Activated CD4-positive, alpha-beta T cell treated with anti-CD3 and anti-CD28 coated beads for 36 hours (primary cell): ENCODE data around the gene SPATA31D4. TPM values are rescaled to one million over a fixed set of nuclear protein-coding genes. Genes with fewer than 3 reads are reported as not detected.
"Not testable (repeated sequence)": the region's sequence is repeated elsewhere in the genome, so short reads cannot be mapped to it uniquely, and the experiment has no call there.

Source experiments
- ATAC-seq: fragments of 200-7000 bp; cut with Tn5 transposase; one replicate; pipeline ENCODE4 v1.10.0; 2021; ENCODE audit warnings: mild to moderate bottlenecking, moderate library complexity
- CTCF ChIA-PET: fragments of 350-600 bp; sonication (Branson Sonifier 250); formaldehyde crosslinking; loops from one replicate; lab custom pipeline; 2021; ENCODE audit warnings: antibody characterized with exemption; lab: Charles Lee
- POLR2A ChIA-PET: fragments of 350-600 bp; sonication (Branson Sonifier 250); formaldehyde crosslinking; loops from one replicate; lab custom pipeline; 2021; ENCODE audit warnings: antibody characterized with exemption, inconsistent platforms; lab: Charles Lee
- DNase-seq: peaks from one replicate; pipeline ENCODE4 v3.0.0-alpha.2; 2020
- H3K27ac Mint-ChIP-seq: one replicate; pipeline ENCODE4 v1.8.0; 2021; ENCODE audit warnings: mixed read lengths
- H3K27me3 Mint-ChIP-seq: one replicate; pipeline ENCODE4 v1.8.0; 2021; ENCODE audit warnings: mixed read lengths
- H3K36me3 Mint-ChIP-seq: one replicate; pipeline ENCODE4 v1.8.0; 2021; ENCODE audit warnings: low read depth, mixed read lengths
- H3K4me1 Mint-ChIP-seq: one replicate; pipeline ENCODE4 v1.8.0; 2021; ENCODE audit warnings: mixed read lengths
- H3K4me3 Mint-ChIP-seq: one replicate; pipeline ENCODE4 v1.8.0; 2021; ENCODE audit warnings: mild to moderate bottlenecking, moderate library complexity, mixed read lengths
- H3K9me3 Mint-ChIP-seq: one replicate; pipeline ENCODE4 v1.8.0; 2021; ENCODE audit warnings: low read depth, mixed read lengths
- intact Hi-C, 2 experiments: fragments of 100-400 bp; cut with DNase I in 1 of 2; cut with micrococcal nuclease in 1 of 2; formaldehyde crosslinking; loops; one replicate each; pipeline versions ENCODE4 v1.14.2 to v1.15.1; 2022 to 2024; cut with DNase I, micrococcal nuclease
- total RNA-seq, 2 experiments: library from RNA; stranded (reverse); gene quantifications; one replicate each; pipeline ENCODE4 v1.2.3, GENCODE V29; 2021

SPATA31D4 gene
- not detected for total RNA-seq

GRCh38 chr9:81928305-81928704 is at the start of gene SPATA31D4:
Gene SPATA31D4, plus strand, starts transcription at chr9:81928428. Its CDS starts 86 bp downstream, at chr9:81928514.
- intact Hi-C loops, H3K27me3 Mint-ChIP-seq, ATAC-seq, H3K27ac Mint-ChIP-seq, H3K4me1 Mint-ChIP-seq, CTCF ChIA-PET, POLR2A ChIA-PET, H3K4me3 Mint-ChIP-seq, H3K36me3 Mint-ChIP-seq, DNase-seq, H3K9me3 Mint-ChIP-seq: not testable (repeated sequence)

DNA sequence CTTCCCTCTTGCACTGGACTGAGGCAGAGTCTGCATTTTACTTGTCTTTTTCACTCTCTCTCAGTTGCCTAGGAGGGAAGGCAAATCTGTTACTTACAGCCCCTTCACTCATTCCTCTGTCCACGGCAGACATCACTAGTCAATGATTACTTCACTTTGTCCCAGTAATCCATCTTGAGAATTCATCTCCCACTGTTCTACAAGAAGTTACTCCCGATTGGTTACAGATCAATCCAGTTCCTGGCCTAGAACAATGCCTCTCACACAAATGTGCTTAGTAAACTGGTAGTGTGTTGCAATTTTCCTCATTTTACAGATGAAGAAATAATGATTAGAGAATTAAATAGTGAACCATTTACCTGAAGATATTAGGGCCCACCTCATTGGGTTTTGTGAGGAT is 49.7 kb upstream of the SPATA31D4 start:
- Mint-ChIP-seq H3K9me3 (peaks cover 2% of the 10 kb centered on the region), H3K36me3 (no peaks in the 10 kb centered on the region), H3K4me1 (no peaks in the 10 kb centered on the region), H3K4me3 (no peak overlapping the region), H3K27ac (no peak overlapping the region), H3K27me3 (no peaks in the 10 kb centered on the region)
- ChIA-PET CTCF (no interaction called here), POLR2A (no interaction called here)
- DNase-seq (no peak), ATAC-seq (no peak)
- intact Hi-C loops, result no loop called here

DNA sequence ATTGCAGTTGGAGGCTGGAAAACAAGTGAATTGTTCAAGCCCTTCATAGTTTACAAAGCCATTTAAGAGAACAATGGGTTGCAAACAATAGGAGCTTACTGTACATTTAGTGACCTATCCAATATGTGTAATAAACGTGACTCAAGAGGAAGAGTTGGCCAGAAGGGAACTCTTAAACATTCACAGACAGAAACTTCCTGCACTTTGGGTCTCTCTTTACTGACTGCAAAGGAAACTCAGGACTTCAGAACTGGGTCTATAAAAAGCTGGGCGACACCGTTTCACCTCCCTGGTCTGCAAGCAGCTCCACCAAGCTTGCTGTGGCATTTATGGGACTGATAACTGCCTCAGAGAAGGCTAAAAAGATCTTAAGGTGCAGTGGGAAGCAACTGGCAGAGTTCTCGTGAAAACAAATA is 48.7 kb upstream of the SPATA31D4 start:
- CTCF ChIA-PET, result no interaction called here
- no peak for ATAC-seq
- intact Hi-C loops, result no loop called here
- peaks cover 2% of the 10 kb centered on the region for H3K9me3 Mint-ChIP-seq
- no peaks in the 10 kb centered on the region for H3K27me3 Mint-ChIP-seq
- no peak overlapping the region for H3K4me3 Mint-ChIP-seq
- no peak for DNase-seq
- H3K36me3 Mint-ChIP-seq, result no peaks in the 10 kb centered on the region
- H3K27ac Mint-ChIP-seq, result no peak overlapping the region
- POLR2A ChIA-PET, result no interaction called here
- H3K4me1 Mint-ChIP-seq, result no peaks in the 10 kb centered on the region

- H3K4me1 Mint-ChIP-seq, result no peaks in the 10 kb centered on the region
Observed at GRCh38 chr9:81885602-81886001, 42.6 kb upstream of the SPATA31D4 start.

DNA sequence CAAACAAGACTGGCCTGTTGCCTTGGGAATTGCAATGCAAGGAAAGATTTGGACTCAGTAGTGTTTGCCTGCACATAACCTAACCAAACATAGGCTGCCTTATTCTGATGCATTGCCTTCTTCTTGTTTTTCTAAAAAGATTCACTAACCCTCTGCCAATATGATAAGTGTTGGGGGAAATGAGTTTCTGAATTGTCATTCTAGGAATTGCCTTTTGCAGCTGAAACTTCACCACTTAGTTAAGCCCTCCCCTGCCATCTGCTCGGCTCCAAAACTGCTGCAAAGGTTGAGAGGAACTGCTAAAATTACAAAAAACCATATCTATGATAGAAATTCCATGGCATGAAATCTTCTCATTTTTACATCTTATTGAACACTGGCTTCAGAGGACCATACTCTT is 41.6 kb upstream of the SPATA31D4 start:
- no peak overlapping the region for H3K27ac Mint-ChIP-seq
- H3K27me3 Mint-ChIP-seq, result no peaks in the 10 kb centered on the region
- H3K4me1 Mint-ChIP-seq, result no peaks in the 10 kb centered on the region
- DNase-seq (no peak), ATAC-seq (no peak)
- intact Hi-C loops, result no loop called here
- H3K4me3 Mint-ChIP-seq, result no peak overlapping the region
- POLR2A ChIA-PET, result no interaction called here
- no peaks in the 10 kb centered on the region for H3K9me3 Mint-ChIP-seq
- CTCF ChIA-PET, result no interaction called here
- H3K36me3 Mint-ChIP-seq, result no peaks in the 10 kb centered on the region

More at GRCh38 chr9:81885602-81886001, 42.6 kb upstream of the SPATA31D4 start:
- Mint-ChIP-seq H3K9me3 (no peaks in the 10 kb centered on the region), H3K4me3 (no peak overlapping the region), H3K27ac (no peak overlapping the region), H3K27me3 (no peaks in the 10 kb centered on the region), H3K36me3 (no peaks in the 10 kb centered on the region)
- ChIA-PET CTCF (interaction anchor here (0.8 kb wide), 1 partner anchor 10 kb away, joined by 3 read pairs; no protein-coding TSS in a partner anchor), POLR2A (no interaction called here)
- intact Hi-C loops, result no loop called here
- DNase-seq (no peak), ATAC-seq (no peak)

- CTCF ChIA-PET, result no interaction called here
- DNase-seq (no peak), ATAC-seq (no peak)
- POLR2A ChIA-PET, result no interaction called here
- intact Hi-C loops, result no loop called here
- H3K27ac Mint-ChIP-seq, result no peak overlapping the region
- H3K9me3 Mint-ChIP-seq, result no peaks in the 10 kb centered on the region
- no peaks in the 10 kb centered on the region for H3K4me1 Mint-ChIP-seq
- H3K4me3 Mint-ChIP-seq, result no peak overlapping the region
- H3K27me3 Mint-ChIP-seq, result no peaks in the 10 kb centered on the region
- H3K36me3 Mint-ChIP-seq, result no peaks in the 10 kb centered on the region
Observed at GRCh38 chr9:81890104-81890503, 38.1 kb upstream of the SPATA31D4 start.

- no peak overlapping the region for H3K4me3 Mint-ChIP-seq
Observed at GRCh38 chr9:81892440-81892839, 35.8 kb upstream of the SPATA31D4 start.

DNA sequence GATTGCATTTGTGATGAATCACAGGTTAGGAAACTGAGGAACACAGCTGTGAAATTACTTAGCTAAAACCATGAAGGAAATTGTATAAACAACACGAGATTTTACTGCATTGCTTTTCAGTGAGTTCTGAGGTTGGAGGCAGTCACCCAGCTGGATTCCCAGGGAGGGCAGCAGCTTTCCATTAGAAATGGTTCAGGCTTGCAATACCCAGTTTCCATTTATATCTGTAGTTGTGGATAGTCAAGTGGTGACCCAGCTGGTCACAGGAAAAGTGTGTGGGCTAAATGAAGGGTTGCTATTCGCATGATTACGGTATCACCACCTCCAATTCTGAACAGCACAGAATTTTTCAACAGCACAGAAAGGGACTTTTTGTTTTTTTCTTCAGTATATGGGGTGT is 34.3 kb upstream of the SPATA31D4 start:
- Mint-ChIP-seq H3K4me3 (no peak overlapping the region), H3K36me3 (no peaks in the 10 kb centered on the region), H3K9me3 (no peaks in the 10 kb centered on the region), H3K27me3 (no peaks in the 10 kb centered on the region), H3K27ac (no peak overlapping the region), H3K4me1 (no peaks in the 10 kb centered on the region)
- ChIA-PET CTCF (no interaction called here), POLR2A (no interaction called here)
- intact Hi-C loops, result no loop called here
- DNase-seq (no peak), ATAC-seq (no peak)

More at GRCh38 chr9:81892440-81892839, 35.8 kb upstream of the SPATA31D4 start:
- Mint-ChIP-seq H3K36me3 (no peaks in the 10 kb centered on the region), H3K27ac (no peak overlapping the region), H3K4me1 (no peaks in the 10 kb centered on the region), H3K27me3 (no peaks in the 10 kb centered on the region), H3K9me3 (no peaks in the 10 kb centered on the region)
- ATAC-seq (no peak), DNase-seq (no peak)
- intact Hi-C loops, result no loop called here
- CTCF ChIA-PET, result no interaction called here
- POLR2A ChIA-PET, result no interaction called here

GRCh38 chr9:81894891-81895290 is 33.3 kb upstream of the SPATA31D4 start:
- no peak overlapping the region for H3K27ac Mint-ChIP-seq
- no peaks in the 10 kb centered on the region for H3K27me3 Mint-ChIP-seq
- intact Hi-C loops, result no loop called here
- DNase-seq, result no peak
- no peaks in the 10 kb centered on the region for H3K4me1 Mint-ChIP-seq
- ATAC-seq, result no peak
- H3K4me3 Mint-ChIP-seq, result no peak overlapping the region
- H3K36me3 Mint-ChIP-seq, result no peaks in the 10 kb centered on the region
- POLR2A ChIA-PET, result no interaction called here
- H3K9me3 Mint-ChIP-seq, result no peaks in the 10 kb centered on the region
- CTCF ChIA-PET, result no interaction called here

DNA sequence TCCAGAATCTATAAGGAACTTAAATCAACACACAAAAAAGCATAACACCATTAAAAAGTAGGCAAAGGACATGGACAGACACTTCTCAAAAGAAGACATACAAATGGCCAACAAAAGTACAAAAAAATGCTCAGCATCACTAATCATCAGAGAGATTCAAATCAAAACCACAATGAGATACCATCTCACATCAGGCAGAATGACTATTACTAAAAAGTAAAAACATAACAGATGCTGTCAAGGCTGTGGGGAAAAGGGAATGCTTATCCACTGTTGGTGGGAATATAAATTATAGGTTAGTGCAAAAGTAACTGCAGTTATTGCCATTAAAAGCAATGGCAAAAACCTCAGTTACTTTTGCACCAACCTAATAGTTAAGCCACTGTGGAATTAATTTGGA is 32.2 kb upstream of the SPATA31D4 start:
- no peaks in the 10 kb centered on the region for H3K36me3 Mint-ChIP-seq
- no peaks in the 10 kb centered on the region for H3K9me3 Mint-ChIP-seq
- CTCF ChIA-PET, result interaction anchor here (0.6 kb wide), 1 partner anchor 10 kb away, joined by 3 read pairs; no protein-coding TSS in a partner anchor
- no peaks in the 10 kb centered on the region for H3K27me3 Mint-ChIP-seq
- ATAC-seq, result no peak
- DNase-seq, result no peak
- POLR2A ChIA-PET, result no interaction called here
- intact Hi-C loops, result no loop called here
- no peak overlapping the region for H3K27ac Mint-ChIP-seq
- no peaks in the 10 kb centered on the region for H3K4me1 Mint-ChIP-seq
- no peak overlapping the region for H3K4me3 Mint-ChIP-seq

GRCh38 chr9:81898851-81899250 is 29.4 kb upstream of the SPATA31D4 start:
- no peak for ATAC-seq
- intact Hi-C loops, result no loop called here
- POLR2A ChIA-PET, result no interaction called here

GRCh38 chr9:81902196-81902595 is 26.0 kb upstream of the SPATA31D4 start:
- H3K4me1 Mint-ChIP-seq, result no peaks in the 10 kb centered on the region
- ATAC-seq (no peak), DNase-seq (no peak)
- POLR2A ChIA-PET, result no interaction called here
- H3K4me3 Mint-ChIP-seq, result no peak overlapping the region
- H3K9me3 Mint-ChIP-seq, result no peaks in the 10 kb centered on the region
- no peak overlapping the region for H3K27ac Mint-ChIP-seq
- CTCF ChIA-PET, result no interaction called here
- no peaks in the 10 kb centered on the region for H3K36me3 Mint-ChIP-seq
- intact Hi-C loops, result no loop called here
- no peaks in the 10 kb centered on the region for H3K27me3 Mint-ChIP-seq

More at GRCh38 chr9:81898851-81899250, 29.4 kb upstream of the SPATA31D4 start:
- no peaks in the 10 kb centered on the region for H3K36me3 Mint-ChIP-seq
- no peak overlapping the region for H3K4me3 Mint-ChIP-seq
- CTCF ChIA-PET, result interaction anchor here (0.6 kb wide), 1 partner anchor 994 kb away, joined by 3 read pairs; no protein-coding TSS in a partner anchor
- H3K27me3 Mint-ChIP-seq, result no peaks in the 10 kb centered on the region
- no peaks in the 10 kb centered on the region for H3K9me3 Mint-ChIP-seq
- no peaks in the 10 kb centered on the region for H3K4me1 Mint-ChIP-seq
- no peak for DNase-seq
- no peak overlapping the region for H3K27ac Mint-ChIP-seq

DNA sequence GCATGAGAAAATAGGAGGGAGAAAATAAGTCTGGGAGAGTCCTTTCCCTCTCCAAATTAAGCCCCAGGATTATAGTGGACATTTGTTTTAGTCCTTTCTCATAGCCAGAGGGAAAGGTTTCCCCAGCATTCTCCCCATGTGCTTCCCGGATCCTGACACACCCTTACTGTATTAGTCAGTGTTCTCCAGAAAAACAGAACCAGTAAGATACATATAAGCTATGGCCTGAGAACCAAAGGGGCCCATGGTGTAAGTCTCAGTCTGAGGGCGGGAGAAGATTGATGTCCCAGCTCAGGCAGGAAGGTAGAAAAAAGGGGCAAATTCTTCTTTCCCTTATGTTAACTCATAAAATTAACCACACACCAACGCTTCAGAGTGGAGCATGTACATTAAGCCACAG is 25.6 kb upstream of the SPATA31D4 start:
- intact Hi-C loops, result no loop called here
- Mint-ChIP-seq H3K27me3 (no peaks in the 10 kb centered on the region), H3K4me3 (no peak overlapping the region), H3K27ac (no peak overlapping the region), H3K36me3 (no peaks in the 10 kb centered on the region), H3K9me3 (no peaks in the 10 kb centered on the region), H3K4me1 (no peaks in the 10 kb centered on the region)
- ATAC-seq (no peak), DNase-seq (no peak)
- CTCF ChIA-PET, result no interaction called here
- POLR2A ChIA-PET, result no interaction called here
